ENCODE data around the gene PYGL. TPM values are rescaled to one million over a fixed set of nuclear protein-coding genes. Genes with fewer than 3 reads are reported as not detected.

The PYGL gene
- total RNA-seq, result 55.0 TPM

GRCh38 chr14:50943943-50944646 lies at the start of gene PYGL:
Gene PYGL, minus strand, starts transcription at chr14:50944483. Its CDS starts 80 bp downstream, at chr14:50944403.

DNA sequence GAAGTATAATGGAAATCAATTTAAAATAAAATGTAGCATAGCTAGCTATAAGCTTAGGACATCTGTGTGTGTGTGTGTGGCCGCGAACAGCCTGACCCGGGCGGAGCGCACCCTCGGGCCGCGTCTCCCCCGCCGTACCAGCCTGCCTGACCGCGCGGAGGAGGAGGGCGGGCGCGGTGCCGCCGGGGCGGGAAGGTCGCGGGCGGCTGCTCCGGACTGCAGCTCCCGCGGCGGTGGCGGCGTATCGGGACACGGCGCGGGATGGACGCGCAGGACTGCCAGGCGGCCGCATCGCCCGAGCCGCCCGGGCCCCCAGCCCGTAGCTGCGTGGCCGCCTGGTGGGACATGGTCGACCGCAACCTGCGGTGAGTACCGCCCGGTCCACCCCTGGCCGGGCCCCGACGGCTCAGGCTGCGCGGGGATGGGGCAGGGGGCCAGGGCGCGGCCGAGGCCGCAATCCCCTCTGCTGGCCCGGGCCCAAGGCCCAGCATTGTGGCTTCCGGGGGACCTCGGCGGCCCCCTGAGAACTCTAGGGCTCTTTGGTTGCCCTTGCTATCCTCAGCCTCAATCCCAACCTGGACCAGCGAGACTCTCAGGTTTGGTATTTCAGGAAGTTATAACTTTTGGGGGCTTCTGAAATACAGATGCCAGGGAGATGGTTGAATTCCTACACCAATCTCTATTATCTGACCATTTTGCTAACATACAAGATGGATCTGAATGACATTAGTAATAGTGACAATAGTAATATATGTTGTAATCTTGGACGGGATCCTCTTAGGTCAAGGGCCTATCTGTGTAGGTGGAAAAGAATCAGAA lies 72.2 kb downstream of the PYGL start, which contains the start of gene ABHD12B:
ABHD12B (plus strand) TSS at position 140 of the 819 bp plus-strand sequence; CDS start at position 262, 122 bp downstream.

Other genes starting within 250 kb of the PYGL start
- 79.1 TPM for gene NIN, start 113.3 kb downstream of the PYGL start, total RNA-seq
- 10.2 TPM for gene ABHD12B, start 72.4 kb downstream of the PYGL start, total RNA-seq
- gene TRIM9, start 150.6 kb upstream of the PYGL start, total RNA-seq, result 64.8 TPM